GM23338 (cell line): ENCODE data around the gene GCA. TPM values are rescaled to one million over a fixed set of nuclear protein-coding genes. Genes with fewer than 3 reads are reported as not detected.

Experiments
- ATAC-seq: fragments of 200-7000 bp; cut with Tn5 transposase; 3 replicates; pipeline ENCODE4 v1.9.1; 2020
- DNase-seq: peaks from one replicate; pipeline ENCODE4 v3.0.0-alpha.2; 2015; ENCODE audit warnings: low spot score
- H2AFZ ChIP-seq: fragments of 200-600 bp; sonication (generic); 2 replicates; pipeline ENCODE4 v1.8.0; 2016; ENCODE audit warnings: antibody characterized with exemption, mild to moderate bottlenecking, moderate library complexity
- H3F3A ChIP-seq: fragments of 200-600 bp; sonication (generic); replicated peaks from 2 replicates; pipeline ENCODE4 v1.8.0; 2017; ENCODE audit warnings: antibody characterized with exemption, mixed run types, low read depth
- H3K27ac ChIP-seq: fragments of 200-600 bp; sonication (generic); 2 replicates; pipeline ENCODE4 v1.6.1; 2016; ENCODE audit warnings: low read depth
- H3K27me3 ChIP-seq: fragments of 200-600 bp; sonication (generic); 2 replicates; pipeline ENCODE4 v1.8.0; 2016; ENCODE audit warnings: mild to moderate bottlenecking, mixed run types, moderate library complexity; ENCODE audit not compliant: insufficient read depth
- H3K36me3 ChIP-seq: fragments of 200-600 bp; sonication (generic); 2 replicates; pipeline ENCODE4 v1.8.0; 2016; ENCODE audit warnings: mild to moderate bottlenecking; ENCODE audit not compliant: insufficient read depth
- H3K4me1 ChIP-seq: fragments of 200-600 bp; sonication (generic); 2 replicates; pipeline ENCODE4 v1.8.0; 2016; ENCODE audit warnings: mild to moderate bottlenecking, moderate library complexity; ENCODE audit not compliant: insufficient read depth
- H3K4me2 ChIP-seq: fragments of 200-600 bp; sonication (generic); 2 replicates; pipeline ENCODE4 v1.7.1; 2017; ENCODE audit warnings: mixed run types
- H3K4me3 ChIP-seq: fragments of 200-600 bp; sonication (generic); 2 replicates; pipeline ENCODE4 v1.6.1; 2016; ENCODE audit warnings: mixed run types
- H3K79me2 ChIP-seq: fragments of 200-600 bp; sonication (generic); replicated peaks from 2 replicates; pipeline ENCODE4 v1.8.0; 2017; ENCODE audit warnings: mild to moderate bottlenecking; ENCODE audit not compliant: insufficient read depth
- H3K9me2 ChIP-seq: fragments of 200-600 bp; sonication (generic); 2 replicates; pipeline ENCODE4 v1.8.0; 2017; ENCODE audit not compliant: insufficient read depth
- H4K20me1 ChIP-seq: fragments of 200-600 bp; sonication (generic); replicated peaks from 2 replicates; pipeline ENCODE4 v1.8.0; 2017; ENCODE audit warnings: mild to moderate bottlenecking; ENCODE audit not compliant: insufficient read depth
- H3K27ac Mint-ChIP-seq: 2 replicates; pipeline ENCODE4 v1.8.0; 2020; ENCODE audit warnings: inconsistent platforms, mild to moderate bottlenecking, moderate library complexity, mixed read lengths
- H3K27me3 Mint-ChIP-seq: 3 replicates; pipeline ENCODE4 v1.8.0; 2022; ENCODE audit warnings: low read depth, mild to moderate bottlenecking, moderate library complexity, mixed read lengths, inconsistent platforms; ENCODE audit not compliant: insufficient read depth, poor library complexity
- H3K36me3 Mint-ChIP-seq: 3 replicates; pipeline ENCODE4 v1.8.0; 2021; ENCODE audit warnings: low read depth, mild to moderate bottlenecking, inconsistent platforms, moderate library complexity, mixed read lengths
- H3K4me1 Mint-ChIP-seq: 3 replicates; pipeline ENCODE4 v1.8.0; 2020; ENCODE audit warnings: mild to moderate bottlenecking, inconsistent platforms, mixed read lengths
- H3K4me3 Mint-ChIP-seq: 3 replicates; pipeline ENCODE4 v1.8.0; 2021; ENCODE audit warnings: moderate library complexity, mild to moderate bottlenecking, inconsistent platforms, mixed read lengths
- H3K9me3 Mint-ChIP-seq: 3 replicates; pipeline ENCODE4 v1.8.0; 2020; ENCODE audit warnings: moderate library complexity, mild to moderate bottlenecking, inconsistent platforms, mixed read lengths
- CREB1 ChIP-seq: fragments of 250-450 bp; sonication (Bioruptor Pico); IDR thresholded peaks from 2 replicates; pipeline ENCODE4 v1.5.0; 2020; ENCODE audit warnings: low read depth, mild to moderate bottlenecking, moderate library complexity
- CTCF ChIP-seq, 2 experiments: fragments of 200-600 bp in 1 of 2; sonication (generic) in 1 of 2; conservative IDR thresholded peaks; 2 replicates each; pipeline versions ENCODE4 v1.5.1 to v1.6.1; 2016 to 2017; ENCODE audit warnings: antibody characterized with exemption in 2 of 2, low read depth in 2 of 2, mild to moderate bottlenecking in 2 of 2, moderate library complexity in 1 of 2
- ETS1 ChIP-seq: IDR thresholded peaks from 2 replicates; pipeline ENCODE4 v1.6.1; 2016; ENCODE audit warnings: antibody characterized with exemption
- EZH2 ChIP-seq: fragments of 200-600 bp; sonication (generic); IDR thresholded peaks from one replicate; pipeline ENCODE4 v1.8.0; 2017; ENCODE audit warnings: antibody characterized with exemption, mild to moderate bottlenecking, low read depth; ENCODE audit not compliant: unreplicated experiment
- EZH2phosphoT487 ChIP-seq: fragments of 200-600 bp; sonication (generic); IDR thresholded peaks from one replicate; pipeline ENCODE4 v1.8.1; 2018; ENCODE audit warnings: antibody characterized with exemption; ENCODE audit not compliant: unreplicated experiment
- POLR2AphosphoS5 ChIP-seq: IDR thresholded peaks from 2 replicates; pipeline ENCODE4 v1.6.1; 2016; ENCODE audit warnings: antibody characterized with exemption, low read depth
- STAT1 ChIP-seq: IDR thresholded peaks from one replicate; pipeline ENCODE4 v1.6.1; 2016; ENCODE audit warnings: antibody characterized with exemption; ENCODE audit not compliant: unreplicated experiment
- ZNF331 ChIP-seq: fragments of 250-450 bp; sonication (Bioruptor Pico); IDR thresholded peaks from 2 replicates; pipeline ENCODE4 v1.5.0; 2020; ENCODE audit warnings: low read depth, mild to moderate bottlenecking, moderate library complexity
- ZNF462 ChIP-seq: fragments of 250-450 bp; sonication (Bioruptor Pico); IDR thresholded peaks from 2 replicates; pipeline ENCODE4 v1.5.0; 2020; ENCODE audit warnings: mild to moderate bottlenecking, moderate library complexity
- polyA plus RNA-seq: library from polyadenylated mRNA; unstranded; fragments of >200 nt; fragmentation: Nextera tagmentation; extraction: Ambion mirVana; gene quantifications from 2 replicates; pipeline ENCODE4 v1.2.1, GENCODE V29; 2016
- total RNA-seq: library from RNA; depleted of rRNA; stranded (reverse); fragments of >200 nt; shearing (Covaris generic); gene quantifications from 2 replicates; pipeline ENCODE4 v1.2.3, GENCODE V29; 2014

The GCA gene
- total and polyA plus RNA-seq, 2 experiments from 2014 or later: 39.3 to 62.7 TPM

GRCh38 chr2:162368494-162368893 is 24.6 kb downstream of the GCA start:
- Histone ChIP-seq H3K36me3 (no peaks in the 10 kb centered on the region), H2AFZ (no peak overlapping the region), H3K9me2 (no peaks in the 10 kb centered on the region), H3K4me3 (no peak overlapping the region), H3K27ac (no peak overlapping the region), H4K20me1 (no peaks in the 10 kb centered on the region), H3K79me2 (no peaks in the 10 kb centered on the region), H3K27me3 (no peaks in the 10 kb centered on the region), H3F3A (no peaks in the 10 kb centered on the region), H3K4me1 (peaks cover 3% of the 10 kb centered on the region; the same call in 1 of the 2 replicates), H3K4me2 (no peak overlapping the region)
- no peak overlapping the region for H3K4me3 Mint-ChIP-seq
- peaks cover 12% of the 10 kb centered on the region; the same call in 2 of the 3 replicates for H3K4me1 Mint-ChIP-seq
- no peaks in the 10 kb centered on the region for H3K27me3 Mint-ChIP-seq
- no peaks in the 10 kb centered on the region for H3K9me3 Mint-ChIP-seq
- TF ChIP-seq CTCF (conservative IDR thresholded peaks at IDR 0.05; ENCODE audit: low read depth in 2 of 2) (no peak), ZNF331 (CRISPR knock-in tag) (no peak), EZH2phosphoT487 (no peak), STAT1 (no peak), ETS1 (no peak), CREB1 (CRISPR knock-in tag) (no peak)
- no peaks in the 10 kb centered on the region for H3K36me3 Mint-ChIP-seq
- ATAC-seq (no peak), DNase-seq (no peak)
- no peak overlapping the region for H3K27ac Mint-ChIP-seq

- peaks cover 12% of the 10 kb centered on the region; the same call in 2 of the 3 replicates for H3K4me1 Mint-ChIP-seq
- Histone ChIP-seq H3K36me3 (no peaks in the 10 kb centered on the region), H3K27ac (no peak overlapping the region), H3K79me2 (no peaks in the 10 kb centered on the region), H3K27me3 (no peaks in the 10 kb centered on the region), H4K20me1 (no peaks in the 10 kb centered on the region), H3F3A (no peaks in the 10 kb centered on the region), H3K4me3 (no peak overlapping the region), H2AFZ (no peak overlapping the region), H3K4me1 (peaks cover 3% of the 10 kb centered on the region; the same call in 1 of the 2 replicates), H3K9me2 (no peaks in the 10 kb centered on the region), H3K4me2 (no peak overlapping the region)
- H3K9me3 Mint-ChIP-seq: no peaks in the 10 kb centered on the region
- no peaks in the 10 kb centered on the region for H3K27me3 Mint-ChIP-seq
- no peak overlapping the region for H3K4me3 Mint-ChIP-seq
- DNase-seq (no peak), ATAC-seq (no peak)
- no peak overlapping the region for H3K27ac Mint-ChIP-seq
- H3K36me3 Mint-ChIP-seq: no peaks in the 10 kb centered on the region
- TF ChIP-seq EZH2 (no peak), CREB1 (CRISPR knock-in tag) (no peak), POLR2AphosphoS5 (no peak), ETS1 (no peak), CTCF (conservative IDR thresholded peaks at IDR 0.05; ENCODE audit: low read depth in 2 of 2) (no peak), ZNF462 (CRISPR knock-in tag) (no peak)
These were observed 25.6 kb downstream of the GCA start for GRCh38 chr2:162369551-162369950.
